ENCODE measurements around the gene PRB2. TPM values are rescaled to one million over a fixed set of nuclear protein-coding genes. Genes with fewer than 3 reads are reported as not detected.
"Not testable (repeated sequence)": the region's sequence is repeated elsewhere in the genome, so short reads cannot be mapped to it uniquely, and the experiment has no call there.

The PRB2 gene
- polyA plus RNA-seq, 1 donor (not counting 4 experiments of a cell fraction or from before 2014, with no cell fraction given), result not detected

DNA sequence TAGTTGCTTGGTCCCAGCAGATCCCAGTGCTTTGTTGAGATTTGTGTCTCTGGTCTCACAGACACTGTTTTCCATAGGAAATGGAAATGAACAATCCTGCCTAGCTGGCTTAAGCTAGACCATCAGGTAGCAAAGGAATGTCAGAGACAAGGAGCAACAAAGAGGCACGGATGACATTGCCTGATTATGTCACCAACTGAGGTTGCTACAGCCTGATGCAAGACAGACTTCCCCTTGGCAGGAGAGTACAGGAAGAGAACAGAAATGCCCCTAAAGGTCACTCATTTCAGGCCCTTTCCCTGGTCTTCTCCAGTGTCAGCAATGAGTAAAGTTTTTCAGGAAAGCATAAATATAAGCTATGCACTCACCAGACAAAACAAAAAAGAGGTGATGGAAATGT is 2.0 kb upstream of the PRB2 start:
- no peaks in the 10 kb centered on the region for H3K36me3 ChIP-seq (ENCODE audit: control insufficient read depth in 2 of 2, extremely low read depth in 1 of 2, insufficient read depth in 2 of 2, low read length in 2 of 2)
- H3K27me3 ChIP-seq (ENCODE audit: control insufficient read depth, extremely low read depth, insufficient read depth, low read length), result no peaks in the 10 kb centered on the region
- H4K20me1 ChIP-seq (ENCODE audit: control insufficient read depth, extremely low read depth, insufficient read depth, low read length), result no peaks in the 10 kb centered on the region
- no peak for TF ChIP-seq EZH2 (IDR thresholded peaks at IDR 0.05; ENCODE audit: low read length)
- TF ChIP-seq, protein P1, sequence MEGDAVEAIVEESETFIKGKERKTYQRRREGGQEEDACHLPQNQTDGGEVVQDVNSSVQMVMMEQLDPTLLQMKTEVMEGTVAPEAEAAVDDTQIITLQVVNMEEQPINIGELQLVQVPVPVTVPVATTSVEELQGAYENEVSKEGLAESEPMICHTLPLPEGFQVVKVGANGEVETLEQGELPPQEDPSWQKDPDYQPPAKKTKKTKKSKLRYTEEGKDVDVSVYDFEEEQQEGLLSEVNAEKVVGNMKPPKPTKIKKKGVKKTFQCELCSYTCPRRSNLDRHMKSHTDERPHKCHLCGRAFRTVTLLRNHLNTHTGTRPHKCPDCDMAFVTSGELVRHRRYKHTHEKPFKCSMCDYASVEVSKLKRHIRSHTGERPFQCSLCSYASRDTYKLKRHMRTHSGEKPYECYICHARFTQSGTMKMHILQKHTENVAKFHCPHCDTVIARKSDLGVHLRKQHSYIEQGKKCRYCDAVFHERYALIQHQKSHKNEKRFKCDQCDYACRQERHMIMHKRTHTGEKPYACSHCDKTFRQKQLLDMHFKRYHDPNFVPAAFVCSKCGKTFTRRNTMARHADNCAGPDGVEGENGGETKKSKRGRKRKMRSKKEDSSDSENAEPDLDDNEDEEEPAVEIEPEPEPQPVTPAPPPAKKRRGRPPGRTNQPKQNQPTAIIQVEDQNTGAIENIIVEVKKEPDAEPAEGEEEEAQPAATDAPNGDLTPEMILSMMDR (optimal IDR thresholded peaks at IDR 0.05 in 1 of 3, IDR thresholded peaks at IDR 0.05 in 1 of 3, conservative IDR thresholded peaks at IDR 0.05 in 1 of 3; ENCODE audit: extremely low read depth in 1 of 3, insufficient read depth in 2 of 3, low read length in 3 of 3), result no peak
- H3K79me2 ChIP-seq (ENCODE audit: control insufficient read depth, insufficient read depth, low read length), result no peaks in the 10 kb centered on the region
- DNase-seq (ENCODE audit: low read depth, low spot score), result no peak
- dilution Hi-C loops (cut with MboI; ENCODE audit: extremely low pct_ligation_motif_present, low sequenced_read_pairs), result no loop called here
- H2AFZ ChIP-seq (ENCODE audit: control insufficient read depth, low read length), result no peak overlapping the region
- no peak for FAIRE-seq
- no peaks in the 10 kb centered on the region for H3K9me1 ChIP-seq (ENCODE audit: control insufficient read depth, extremely low read depth, insufficient read depth, low read length)
- no peak overlapping the region for H3K27ac ChIP-seq (ENCODE audit: control insufficient read depth, insufficient read depth, low read length)
- H3K9me3 ChIP-seq (ENCODE audit: control insufficient read depth, low read depth, low read length), result no peaks in the 10 kb centered on the region
- no peak overlapping the region for H3K9ac ChIP-seq (ENCODE audit: control insufficient read depth, extremely low read depth, insufficient read depth, low read length)
- no peaks in the 10 kb centered on the region for H3K4me1 ChIP-seq (ENCODE audit: control insufficient read depth, extremely low read depth, insufficient read depth, low read length)
- H3K4me3 ChIP-seq (ENCODE audit: control insufficient read depth in 2 of 3, extremely low read depth in 1 of 3, insufficient read depth in 2 of 3, low read depth in 1 of 3, low read length in 3 of 3), result no peak overlapping the region
- no peak overlapping the region for H3K4me2 ChIP-seq (ENCODE audit: control insufficient read depth, extremely low read depth, insufficient read depth, low read depth, low read length)

DNA sequence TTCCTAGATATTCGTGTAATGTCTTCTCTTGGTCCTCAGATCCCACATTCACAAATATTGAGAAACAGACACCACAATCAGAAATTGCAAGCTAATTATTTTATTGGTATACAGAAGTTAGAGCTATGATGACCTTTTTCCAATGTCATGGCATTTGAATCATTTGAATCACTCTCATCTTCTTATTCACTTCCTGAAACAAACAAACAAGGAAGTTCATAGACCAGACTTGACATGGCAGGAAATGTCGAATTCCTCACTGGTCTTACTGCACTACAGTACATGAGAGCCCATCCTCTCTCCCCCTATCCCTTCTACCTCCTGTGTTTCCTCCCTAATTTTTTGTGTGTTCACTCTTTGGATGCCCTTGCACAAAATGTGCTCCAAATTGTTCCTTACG is 3.9 kb downstream of the PRB2 start:
- H3K4me1 ChIP-seq (ENCODE audit: control insufficient read depth, extremely low read depth, insufficient read depth, low read length); H4K20me1 ChIP-seq (ENCODE audit: control insufficient read depth, extremely low read depth, insufficient read depth, low read length); H3K4me3 ChIP-seq (ENCODE audit: control insufficient read depth in 2 of 3, extremely low read depth in 1 of 3, insufficient read depth in 2 of 3, low read depth in 1 of 3, low read length in 3 of 3); H3K9me3 ChIP-seq (ENCODE audit: control insufficient read depth, low read depth, low read length); H3K79me2 ChIP-seq (ENCODE audit: control insufficient read depth, insufficient read depth, low read length); DNase-seq (ENCODE audit: low read depth, low spot score); H3K9me1 ChIP-seq (ENCODE audit: control insufficient read depth, extremely low read depth, insufficient read depth, low read length); H2AFZ ChIP-seq (ENCODE audit: control insufficient read depth, low read length); H3K27me3 ChIP-seq (ENCODE audit: control insufficient read depth, extremely low read depth, insufficient read depth, low read length); H3K27ac ChIP-seq (ENCODE audit: control insufficient read depth, insufficient read depth, low read length); dilution Hi-C loops (cut with MboI; ENCODE audit: extremely low pct_ligation_motif_present, low sequenced_read_pairs); H3K36me3 ChIP-seq (ENCODE audit: control insufficient read depth in 2 of 2, extremely low read depth in 1 of 2, insufficient read depth in 2 of 2, low read length in 2 of 2); H3K4me2 ChIP-seq (ENCODE audit: control insufficient read depth, extremely low read depth, insufficient read depth, low read depth, low read length); H3K9ac ChIP-seq (ENCODE audit: control insufficient read depth, extremely low read depth, insufficient read depth, low read length): not testable (repeated sequence)
- peak; percentile 5 for FAIRE-seq

DNA sequence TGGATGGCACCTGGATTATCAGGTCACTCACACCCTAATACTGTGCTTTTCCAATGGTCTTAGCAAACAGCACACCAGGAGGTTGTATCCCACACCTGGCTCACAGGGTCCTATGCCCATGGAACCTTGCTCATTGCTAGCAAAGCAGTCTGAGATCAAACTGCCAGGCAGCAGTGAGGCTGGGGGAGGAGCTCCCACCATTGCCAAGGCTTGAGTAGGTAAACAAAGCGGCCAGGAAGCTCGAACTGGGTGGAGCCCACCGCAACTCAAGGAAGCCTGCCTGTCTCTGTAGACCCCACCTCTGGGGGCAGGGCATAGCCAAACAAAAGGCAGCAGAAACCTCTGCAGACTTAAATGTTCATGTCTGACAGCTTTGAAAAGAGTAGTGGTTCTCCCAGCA is 17.9 kb downstream of the PRB2 start:
- DNase-seq (ENCODE audit: low read depth, low spot score); H4K20me1 ChIP-seq (ENCODE audit: control insufficient read depth, extremely low read depth, insufficient read depth, low read length); FAIRE-seq; H3K9me1 ChIP-seq (ENCODE audit: control insufficient read depth, extremely low read depth, insufficient read depth, low read length); H3K9me3 ChIP-seq (ENCODE audit: control insufficient read depth, low read depth, low read length); H3K36me3 ChIP-seq (ENCODE audit: control insufficient read depth in 2 of 2, extremely low read depth in 1 of 2, insufficient read depth in 2 of 2, low read length in 2 of 2); H3K79me2 ChIP-seq (ENCODE audit: control insufficient read depth, insufficient read depth, low read length); H3K27me3 ChIP-seq (ENCODE audit: control insufficient read depth, extremely low read depth, insufficient read depth, low read length); H3K4me3 ChIP-seq (ENCODE audit: control insufficient read depth in 2 of 3, extremely low read depth in 1 of 3, insufficient read depth in 2 of 3, low read depth in 1 of 3, low read length in 3 of 3); H3K27ac ChIP-seq (ENCODE audit: control insufficient read depth, insufficient read depth, low read length); dilution Hi-C loops (cut with MboI; ENCODE audit: extremely low pct_ligation_motif_present, low sequenced_read_pairs); H2AFZ ChIP-seq (ENCODE audit: control insufficient read depth, low read length); H3K9ac ChIP-seq (ENCODE audit: control insufficient read depth, extremely low read depth, insufficient read depth, low read length); H3K4me2 ChIP-seq (ENCODE audit: control insufficient read depth, extremely low read depth, insufficient read depth, low read depth, low read length); H3K4me1 ChIP-seq (ENCODE audit: control insufficient read depth, extremely low read depth, insufficient read depth, low read length): not testable (repeated sequence)

Data from keratinocyte (primary cell).